ENCODE data around the gene FNTB.

DNA sequence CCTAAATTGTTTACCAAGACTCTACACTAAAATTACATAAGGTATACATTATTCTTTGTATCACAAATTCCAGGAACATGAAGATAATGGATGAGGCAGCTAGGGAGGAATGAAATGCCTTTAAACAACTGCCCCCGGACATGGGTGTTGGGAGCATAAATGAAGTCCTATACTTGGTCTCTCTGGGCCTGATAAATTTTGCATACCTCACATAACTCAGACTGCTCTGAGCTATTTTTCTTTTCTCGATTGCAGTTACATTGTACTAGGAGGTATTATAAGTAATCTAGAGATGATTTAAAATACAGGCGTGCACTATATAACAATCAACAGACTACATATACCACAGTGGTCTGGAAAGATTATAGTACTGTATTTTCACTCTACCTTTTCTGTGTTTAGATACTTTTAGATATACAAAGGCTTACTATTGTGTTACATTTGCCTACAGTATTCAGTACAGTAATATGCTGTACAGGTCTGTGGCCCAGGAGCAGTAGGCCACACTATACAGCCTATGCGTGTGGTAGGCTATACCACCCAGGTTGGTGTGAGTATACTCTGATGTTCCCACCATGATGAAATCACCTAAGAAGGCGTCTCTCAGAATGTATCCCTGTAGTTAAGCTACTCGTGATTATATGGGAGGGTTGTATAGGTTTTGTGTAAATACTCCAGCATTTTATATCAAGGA, 14.3 kb downstream of the FNTB start:
- TF ChIP-seq STAG1 (CRISPR knock-in tag; IDR thresholded peaks at IDR 0.05; ENCODE audit: borderline replicate concordance) (no peak), ZNF133 (CRISPR knock-in tag; IDR thresholded peaks at IDR 0.05) (no peak), EP300 (IDR thresholded peaks at IDR 0.05; ENCODE audit: low read length) (no peak)
- TF ChIP-seq, protein P1, sequence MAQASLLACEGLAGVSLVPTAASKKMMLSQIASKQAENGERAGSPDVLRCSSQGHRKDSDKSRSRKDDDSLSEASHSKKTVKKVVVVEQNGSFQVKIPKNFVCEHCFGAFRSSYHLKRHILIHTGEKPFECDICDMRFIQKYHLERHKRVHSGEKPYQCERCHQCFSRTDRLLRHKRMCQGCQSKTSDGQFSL (CRISPR knock-in tag; IDR thresholded peaks at IDR 0.05), result no peak
- TF ChIP-seq, protein P1 (tag; IDR thresholded peaks at IDR 0.05), result no peak
- TF ChIP-seq, protein P2, sequence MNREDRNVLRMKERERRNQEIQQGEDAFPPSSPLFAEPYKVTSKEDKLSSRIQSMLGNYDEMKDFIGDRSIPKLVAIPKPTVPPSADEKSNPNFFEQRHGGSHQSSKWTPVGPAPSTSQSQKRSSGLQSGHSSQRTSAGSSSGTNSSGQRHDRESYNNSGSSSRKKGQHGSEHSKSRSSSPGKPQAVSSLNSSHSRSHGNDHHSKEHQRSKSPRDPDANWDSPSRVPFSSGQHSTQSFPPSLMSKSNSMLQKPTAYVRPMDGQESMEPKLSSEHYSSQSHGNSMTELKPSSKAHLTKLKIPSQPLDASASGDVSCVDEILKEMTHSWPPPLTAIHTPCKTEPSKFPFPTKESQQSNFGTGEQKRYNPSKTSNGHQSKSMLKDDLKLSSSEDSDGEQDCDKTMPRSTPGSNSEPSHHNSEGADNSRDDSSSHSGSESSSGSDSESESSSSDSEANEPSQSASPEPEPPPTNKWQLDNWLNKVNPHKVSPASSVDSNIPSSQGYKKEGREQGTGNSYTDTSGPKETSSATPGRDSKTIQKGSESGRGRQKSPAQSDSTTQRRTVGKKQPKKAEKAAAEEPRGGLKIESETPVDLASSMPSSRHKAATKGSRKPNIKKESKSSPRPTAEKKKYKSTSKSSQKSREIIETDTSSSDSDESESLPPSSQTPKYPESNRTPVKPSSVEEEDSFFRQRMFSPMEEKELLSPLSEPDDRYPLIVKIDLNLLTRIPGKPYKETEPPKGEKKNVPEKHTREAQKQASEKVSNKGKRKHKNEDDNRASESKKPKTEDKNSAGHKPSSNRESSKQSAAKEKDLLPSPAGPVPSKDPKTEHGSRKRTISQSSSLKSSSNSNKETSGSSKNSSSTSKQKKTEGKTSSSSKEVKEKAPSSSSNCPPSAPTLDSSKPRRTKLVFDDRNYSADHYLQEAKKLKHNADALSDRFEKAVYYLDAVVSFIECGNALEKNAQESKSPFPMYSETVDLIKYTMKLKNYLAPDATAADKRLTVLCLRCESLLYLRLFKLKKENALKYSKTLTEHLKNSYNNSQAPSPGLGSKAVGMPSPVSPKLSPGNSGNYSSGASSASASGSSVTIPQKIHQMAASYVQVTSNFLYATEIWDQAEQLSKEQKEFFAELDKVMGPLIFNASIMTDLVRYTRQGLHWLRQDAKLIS (CRISPR knock-in tag; IDR thresholded peaks at IDR 0.05), result no peak
- TF ChIP-seq, protein P3, sequence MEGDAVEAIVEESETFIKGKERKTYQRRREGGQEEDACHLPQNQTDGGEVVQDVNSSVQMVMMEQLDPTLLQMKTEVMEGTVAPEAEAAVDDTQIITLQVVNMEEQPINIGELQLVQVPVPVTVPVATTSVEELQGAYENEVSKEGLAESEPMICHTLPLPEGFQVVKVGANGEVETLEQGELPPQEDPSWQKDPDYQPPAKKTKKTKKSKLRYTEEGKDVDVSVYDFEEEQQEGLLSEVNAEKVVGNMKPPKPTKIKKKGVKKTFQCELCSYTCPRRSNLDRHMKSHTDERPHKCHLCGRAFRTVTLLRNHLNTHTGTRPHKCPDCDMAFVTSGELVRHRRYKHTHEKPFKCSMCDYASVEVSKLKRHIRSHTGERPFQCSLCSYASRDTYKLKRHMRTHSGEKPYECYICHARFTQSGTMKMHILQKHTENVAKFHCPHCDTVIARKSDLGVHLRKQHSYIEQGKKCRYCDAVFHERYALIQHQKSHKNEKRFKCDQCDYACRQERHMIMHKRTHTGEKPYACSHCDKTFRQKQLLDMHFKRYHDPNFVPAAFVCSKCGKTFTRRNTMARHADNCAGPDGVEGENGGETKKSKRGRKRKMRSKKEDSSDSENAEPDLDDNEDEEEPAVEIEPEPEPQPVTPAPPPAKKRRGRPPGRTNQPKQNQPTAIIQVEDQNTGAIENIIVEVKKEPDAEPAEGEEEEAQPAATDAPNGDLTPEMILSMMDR (IDR thresholded peaks at IDR 0.05 in 2 of 3, conservative IDR thresholded peaks at IDR 0.05 in 1 of 3; ENCODE audit: insufficient read depth in 2 of 3, low read depth in 1 of 3, low read length in 3 of 3), result no peak

Data from K562 (cell line).